Tibial nerve (tissue), 4 donors: ENCODE data around the gene PTPRU. TPM values are rescaled to one million over a fixed set of nuclear protein-coding genes. Genes with fewer than 3 reads are reported as not detected.

Experiments
- DNase-seq, 2 donors: peaks; one replicate each; pipeline ENCODE4 v3.0.0-alpha.2; 2019; ENCODE audit warnings: low spot score in 2 of 2
- H3K27ac ChIP-seq, 4 donors: fragments of 200-600 bp; sonication (generic) in 3 of 4; one replicate each; pipeline ENCODE4 v1.5.1; 2017 to 2019; ENCODE audit warnings: mild to moderate bottlenecking in 1 of 4
- H3K27me3 ChIP-seq, 2 donors: fragments of 200-600 bp; sonication (generic) in 1 of 2; one replicate each; pipeline versions ENCODE4 v1.5.1 to v1.6.0; 2017 to 2019
- H3K36me3 ChIP-seq, 3 donors: fragments of 200-600 bp; sonication (generic); one replicate each; pipeline ENCODE4 v1.5.1; 2018 to 2019
- H3K4me1 ChIP-seq, 4 donors: fragments of 200-600 bp; sonication (generic) in 3 of 4; one replicate each; pipeline ENCODE4 v1.5.1; 2017 to 2019
- H3K4me3 ChIP-seq, 4 donors: fragments of 200-600 bp; sonication (generic) in 3 of 4; one replicate each; pipeline ENCODE4 v1.5.1; 2017 to 2019; ENCODE audit warnings: mild to moderate bottlenecking in 1 of 4, moderate library complexity in 1 of 4
- H3K9me3 ChIP-seq, 4 donors: fragments of 200-600 bp; sonication (generic) in 3 of 4; one replicate each; pipeline ENCODE4 v1.5.1; 2017 to 2019
- CTCF ChIP-seq, 5 experiments: fragments of 200-600 bp in 3 of 5; fragments of 450-650 bp in 2 of 5; sonication (generic) in 3 of 5; IDR thresholded peaks; one replicate each; pipeline ENCODE4 v1.5.1; 2016 to 2019; ENCODE audit warnings: antibody characterized with exemption in 5 of 5, mild to moderate bottlenecking in 3 of 5, moderate library complexity in 2 of 5
- EP300 ChIP-seq, 2 donors: sonication (generic); formaldehyde crosslinking; IDR thresholded peaks; one replicate each; pipeline ENCODE4 v1.6.1; 2017; ENCODE audit warnings: antibody characterized with exemption in 2 of 2, mild to moderate bottlenecking in 1 of 2
- POLR2A ChIP-seq, 2 donors: fragments of 450-650 bp; IDR thresholded peaks; one replicate each; pipeline ENCODE4 v1.6.1; 2017; ENCODE audit warnings: antibody characterized with exemption in 2 of 2, mild to moderate bottlenecking in 2 of 2, moderate library complexity in 2 of 2
- WGBS, 2 donors: methylation state at CpG; one replicate each; pipeline ENCODE4 v1.1.5; 2018; 5-methylcytosine and 5-hydroxymethylcytosine counted together
- total RNA-seq, 4 donors: library from RNA; depleted of rRNA; stranded (reverse); fragments of >200 nt; gene quantifications; one replicate each; pipeline ENCODE4 v1.1.0, GENCODE V29; 2016

PTPRU gene
- total RNA-seq, 4 donors from 2014 or later: 52.1 to 75.6 (median 63.7) TPM

- 1% methylated on average over 15 to 22 of the region's 30 CpGs for WGBS, 2 donors
- peaks cover 0 to 31% (median 13%) of the 10 kb centered on the region in 4 donors for H3K4me1 ChIP-seq
- peak overlapping the region; percentile 11 to 85 (median 74) for H3K27ac ChIP-seq
- H3K4me3 ChIP-seq: peak overlapping the region; percentile 59 to 77 (median 62)
- TF ChIP-seq POLR2A (IDR thresholded peaks at IDR 0.05): no peak
- no peak for TF ChIP-seq CTCF (IDR thresholded peaks at IDR 0.05)
- no peak for TF ChIP-seq EP300 (IDR thresholded peaks at IDR 0.05)
- no peaks in the 10 kb centered on the region for H3K9me3 ChIP-seq
- no peaks in the 10 kb centered on the region for H3K36me3 ChIP-seq
- DNase-seq: no peak
- no peaks in the 10 kb centered on the region for H3K27me3 ChIP-seq
Measured at GRCh38 chr1:29236712-29237128, 398 bp downstream of the PTPRU start.

DNA sequence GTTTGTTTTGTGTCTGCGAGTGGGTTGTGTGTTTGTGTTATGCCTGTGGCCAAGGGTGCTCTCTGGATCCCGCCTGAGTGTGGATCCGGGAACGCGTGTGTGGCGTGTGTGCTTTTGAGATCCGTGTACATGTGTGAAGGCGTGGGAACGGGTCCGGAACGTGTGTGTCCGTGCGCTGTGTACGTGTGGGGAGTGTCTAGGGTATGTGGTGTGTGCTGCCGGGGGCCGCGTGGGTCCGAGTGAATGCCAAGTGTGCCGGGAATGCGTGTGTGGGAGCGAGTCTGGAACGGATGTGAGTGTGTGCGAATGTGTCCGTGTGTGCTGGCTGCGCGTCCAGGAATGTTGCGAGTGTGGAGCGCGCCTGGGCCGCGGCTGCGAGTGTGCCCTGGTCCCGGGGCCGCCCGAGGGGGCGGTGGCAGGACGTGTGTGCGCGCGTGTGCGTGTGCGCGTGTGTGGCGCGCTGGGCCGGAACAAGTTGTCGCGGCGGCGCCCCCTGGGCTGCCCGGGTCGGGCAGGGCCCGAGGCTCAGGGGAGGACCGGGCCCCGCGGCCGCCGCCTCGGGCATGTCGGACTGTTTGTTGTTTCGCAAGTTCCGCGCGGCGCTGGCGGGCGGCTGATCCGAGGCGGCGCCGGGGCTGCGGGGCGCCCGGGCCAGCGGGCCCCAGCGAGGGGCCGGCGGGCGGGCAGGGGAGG lies 953 bp downstream of the PTPRU start:
- Histone ChIP-seq H3K27me3 (no peaks in the 10 kb centered on the region), H3K4me1 (peaks cover 0 to 31% (median 13%) of the 10 kb centered on the region in 4 donors), H3K9me3 (no peaks in the 10 kb centered on the region), H3K4me3 (peak overlapping the region; percentile 59 to 77 (median 62)), H3K27ac (peak overlapping the region; percentile 11 to 85 (median 74)), H3K36me3 (no peaks in the 10 kb centered on the region)
- peak in 1 of 2 donors; percentile 63 for TF ChIP-seq EP300 (IDR thresholded peaks at IDR 0.05)
- no peak for TF ChIP-seq POLR2A (IDR thresholded peaks at IDR 0.05)
- TF ChIP-seq CTCF (IDR thresholded peaks at IDR 0.05): peak in 1 of 5 experiments; percentile 21
- 0% methylated on average over 43 to 59 of the region's 79 CpGs for WGBS, 2 donors
- peak in 1 of 2 donors; percentile 29 for DNase-seq

- Histone ChIP-seq H3K27ac (peak overlapping the region; percentile 48 to 85 (median 68)), H3K4me3 (peak overlapping the region; percentile 41 to 77 (median 54)), H3K27me3 (no peaks in the 10 kb centered on the region), H3K36me3 (no peaks in the 10 kb centered on the region), H3K9me3 (no peaks in the 10 kb centered on the region), H3K4me1 (peaks cover 0 to 31% (median 13%) of the 10 kb centered on the region in 4 donors)
- TF ChIP-seq CTCF (IDR thresholded peaks at IDR 0.05) (no peak), POLR2A (IDR thresholded peaks at IDR 0.05) (no peak), EP300 (IDR thresholded peaks at IDR 0.05) (no peak)
- 2 to 4% methylated on average over 40 to 54 of the region's 93 CpGs for WGBS, 2 donors
- peak in 1 of 2 donors; percentile 28 for DNase-seq
Measured at GRCh38 chr1:29237852-29238619, 1.7 kb downstream of the PTPRU start.

- TF ChIP-seq EP300 (IDR thresholded peaks at IDR 0.05) (no peak), CTCF (IDR thresholded peaks at IDR 0.05) (no peak), POLR2A (IDR thresholded peaks at IDR 0.05) (no peak)
- H3K9me3 ChIP-seq: no peaks in the 10 kb centered on the region
- H3K36me3 ChIP-seq: no peaks in the 10 kb centered on the region
- H3K27me3 ChIP-seq: no peaks in the 10 kb centered on the region
- no peak for DNase-seq
- 38 to 42% methylated on average over 11 of the region's 11 CpGs for WGBS, 2 donors
- peak overlapping the region; percentile 48 to 85 (median 68) for H3K27ac ChIP-seq
- H3K4me3 ChIP-seq: peak overlapping the region; percentile 41 to 77 (median 54)
- H3K4me1 ChIP-seq: peaks cover 0 to 31% (median 13%) of the 10 kb centered on the region in 4 donors
Measured at GRCh38 chr1:29238620-29239002, 2.3 kb downstream of the PTPRU start.

DNA sequence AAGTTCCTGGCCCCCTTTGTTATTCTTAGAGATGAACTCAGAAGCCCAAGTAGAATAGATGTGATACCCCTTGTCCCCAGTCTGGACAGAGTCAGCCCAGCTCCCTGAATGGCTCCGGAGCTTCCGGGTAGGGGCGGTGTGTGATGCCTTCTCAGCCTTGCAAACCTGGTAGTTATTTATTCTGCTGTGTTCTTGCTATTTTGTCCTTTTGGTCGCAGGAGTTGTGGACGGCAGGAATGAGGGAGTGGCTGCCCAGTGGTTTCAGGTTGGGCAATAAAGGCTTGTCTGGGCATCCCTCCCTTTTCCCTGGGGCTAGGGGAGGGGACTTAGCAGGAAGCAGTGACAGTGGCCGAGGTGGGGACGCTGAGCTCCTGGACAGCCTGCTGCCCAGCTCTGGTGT lies 2.8 kb downstream of the PTPRU start:
- 50 to 55% methylated on average over 6 to 7 of the region's 7 CpGs for WGBS, 2 donors
- Histone ChIP-seq H3K9me3 (no peaks in the 10 kb centered on the region), H3K36me3 (no peaks in the 10 kb centered on the region), H3K27ac (peak overlapping the region in 3 of 4 donors; percentile 67 to 85 (median 70)), H3K27me3 (no peaks in the 10 kb centered on the region), H3K4me3 (no peak overlapping the region), H3K4me1 (peaks cover 0 to 31% (median 13%) of the 10 kb centered on the region in 4 donors)
- no peak for DNase-seq
- TF ChIP-seq POLR2A (IDR thresholded peaks at IDR 0.05) (no peak), CTCF (IDR thresholded peaks at IDR 0.05) (no peak), EP300 (IDR thresholded peaks at IDR 0.05) (no peak)
